ENCODE data around the gene TMC1.
"Not testable (repeated sequence)": the region's sequence is repeated elsewhere in the genome, so short reads cannot be mapped to it uniquely, and the experiment has no call there.

TMC1 gene

GRCh38 chr9:72827950-72828731 is 306.7 kb downstream of the TMC1 start:
- no peak for DNase-seq

- DNase-seq, result no peak
Measured at GRCh38 chr9:72834994-72835393, 313.6 kb downstream of the TMC1 start.

GRCh38 chr9:72836790-72837189 is 315.4 kb downstream of the TMC1 start:
- no peak for DNase-seq

GRCh38 chr9:72839085-72839484 is 317.7 kb downstream of the TMC1 start:
- no peak for DNase-seq

GRCh38 chr9:72843520-72844439 is 322.4 kb downstream of the TMC1 start:
- no peak for DNase-seq

GRCh38 chr9:72844440-72844768 is 323.0 kb downstream of the TMC1 start:
- no peak for DNase-seq

- not testable (repeated sequence) for DNase-seq
Measured at GRCh38 chr9:72845052-72845451, 323.6 kb downstream of the TMC1 start.

- not testable (repeated sequence) for DNase-seq
Measured at GRCh38 chr9:72850209-72850608, 328.8 kb downstream of the TMC1 start.

- no peak for DNase-seq
Measured at GRCh38 chr9:72855321-72855720, 333.9 kb downstream of the TMC1 start.

- no peak for DNase-seq
Measured at GRCh38 chr9:72855890-72856523, 334.6 kb downstream of the TMC1 start.

- DNase-seq, result peak; percentile 2
Measured at GRCh38 chr9:72856972-72857623, 335.7 kb downstream of the TMC1 start.

- DNase-seq, result no peak
Measured at GRCh38 chr9:72857624-72857996, 336.2 kb downstream of the TMC1 start.

GRCh38 chr9:72858089-72858912 is 336.9 kb downstream of the TMC1 start:
- DNase-seq, result no peak

- not testable (repeated sequence) for DNase-seq
Measured at GRCh38 chr9:72862788-72863187, 341.4 kb downstream of the TMC1 start.

- DNase-seq, result no peak
Measured at GRCh38 chr9:72863456-72864094, 342.2 kb downstream of the TMC1 start.

GRCh38 chr9:72864327-72864726 is 342.9 kb downstream of the TMC1 start:
- no peak for DNase-seq

GRCh38 chr9:72871685-72872084 is 350.3 kb downstream of the TMC1 start:
- DNase-seq, result no peak

- DNase-seq, result no peak
Measured at GRCh38 chr9:72872718-72873117, 351.3 kb downstream of the TMC1 start.

GRCh38 chr9:72873456-72873855 is 352.0 kb downstream of the TMC1 start:
- DNase-seq, result no peak

- no peak for DNase-seq
Measured at GRCh38 chr9:72874344-72874743, 352.9 kb downstream of the TMC1 start.

GRCh38 chr9:72875221-72875620 is 353.8 kb downstream of the TMC1 start:
- DNase-seq, result no peak

- no peak for DNase-seq
Measured at GRCh38 chr9:72880821-72881220, 359.4 kb downstream of the TMC1 start.
